HG02970 (cell line): ENCODE data around the gene IGFLR1.
A peak's percentile ranks its signal among the peaks of the same experiment; 100 is the strongest.
"Not testable (repeated sequence)": the region's sequence is repeated elsewhere in the genome, so short reads cannot be mapped to it uniquely, and the experiment has no call there.

Experiments used
- ATAC-seq: cut with Tn5 transposase; IDR thresholded peaks from one replicate; pipeline ENCODE4 v1.9.1; 2021; ENCODE audit warnings: mild to moderate bottlenecking, moderate library complexity, moderate number of reproducible peaks; ENCODE audit not compliant: unreplicated experiment, low FRiP score

The IGFLR1 gene

GRCh38 chr19:35727053-35727955 is 14.9 kb downstream of the IGFLR1 start:
- ATAC-seq = no peak

GRCh38 chr19:35725216-35725861 is 16.9 kb downstream of the IGFLR1 start:
- ATAC-seq = no peak

GRCh38 chr19:35724560-35724959 is 17.7 kb downstream of the IGFLR1 start:
- ATAC-seq = no peak

- not testable (repeated sequence) for ATAC-seq
Observed at GRCh38 chr19:35724132-35724531, 18.1 kb downstream of the IGFLR1 start.

GRCh38 chr19:35723671-35724070 is 18.6 kb downstream of the IGFLR1 start:
- no peak for ATAC-seq

- no peak for ATAC-seq
Observed at GRCh38 chr19:35722897-35723296, 19.4 kb downstream of the IGFLR1 start.

- ATAC-seq = no peak
Observed at GRCh38 chr19:35722461-35722860, 19.8 kb downstream of the IGFLR1 start.

- no peak for ATAC-seq
Observed at GRCh38 chr19:35721374-35721773, 20.9 kb downstream of the IGFLR1 start.

GRCh38 chr19:35720648-35721047 is 21.6 kb downstream of the IGFLR1 start:
- no peak for ATAC-seq

GRCh38 chr19:35720163-35720524 is 22.1 kb downstream of the IGFLR1 start:
- no peak for ATAC-seq

- ATAC-seq = no peak
Observed at GRCh38 chr19:35719402-35720162, 22.7 kb downstream of the IGFLR1 start.

GRCh38 chr19:35718345-35719041 is 23.8 kb downstream of the IGFLR1 start:
- peak; percentile 4 for ATAC-seq

GRCh38 chr19:35717665-35718344 is 24.4 kb downstream of the IGFLR1 start, which contains the start of gene KMT2B:
Gene KMT2B, plus strand, starts transcription at chr19:35718003. Its CDS starts 16 bp downstream, at chr19:35718019.
- ATAC-seq = peak; percentile 37

GRCh38 chr19:35716801-35717664 is 25.2 kb downstream of the IGFLR1 start:
- ATAC-seq = peak; percentile 49

- ATAC-seq = no peak
Observed at GRCh38 chr19:35715981-35716800, 26.1 kb downstream of the IGFLR1 start.

- no peak for ATAC-seq
Observed at GRCh38 chr19:35715355-35715809, 26.9 kb downstream of the IGFLR1 start.

- no peak for ATAC-seq
Observed at GRCh38 chr19:35714601-35715354, 27.5 kb downstream of the IGFLR1 start.
